Endothelial cell (in vitro differentiated cells): ENCODE results near the gene MYOCOS. TPM values are rescaled to one million over a fixed set of nuclear protein-coding genes. Genes with fewer than 3 reads are reported as not detected.
A peak's percentile ranks its signal among the peaks of the same experiment; 100 is the strongest.

ENCODE experiments used
- DNase-seq: peaks from one replicate; pipeline ENCODE4 v3.0.0; 2021; ENCODE audit warnings: low spot score
- H3K27ac Mint-ChIP-seq: one replicate; pipeline ENCODE4 v1.8.0; 2021; ENCODE audit warnings: mixed read lengths, inconsistent platforms; ENCODE audit not compliant: unreplicated experiment
- H3K27me3 Mint-ChIP-seq: one replicate; pipeline ENCODE4 v1.8.0; 2021; ENCODE audit warnings: mild to moderate bottlenecking, moderate library complexity, mixed read lengths, inconsistent platforms; ENCODE audit not compliant: unreplicated experiment
- H3K36me3 Mint-ChIP-seq: one replicate; pipeline ENCODE4 v1.8.0; 2021; ENCODE audit warnings: mild to moderate bottlenecking, low read depth, mixed read lengths, inconsistent platforms; ENCODE audit not compliant: unreplicated experiment
- H3K4me1 Mint-ChIP-seq: one replicate; pipeline ENCODE4 v1.8.0; 2021; ENCODE audit warnings: mild to moderate bottlenecking, mixed read lengths, inconsistent platforms; ENCODE audit not compliant: unreplicated experiment
- H3K4me3 Mint-ChIP-seq: one replicate; pipeline ENCODE4 v1.8.0; 2021; ENCODE audit warnings: mild to moderate bottlenecking, mixed read lengths, inconsistent platforms; ENCODE audit not compliant: unreplicated experiment
- H3K9me3 Mint-ChIP-seq: one replicate; pipeline ENCODE4 v1.8.0; 2021; ENCODE audit warnings: mixed read lengths, inconsistent platforms; ENCODE audit not compliant: unreplicated experiment
- total RNA-seq: library from RNA; stranded (reverse); fragmentation: NEBNext Ultra II Directional; extraction: Animal tissue kit (Norgen Biotek cat#: 25700); gene quantifications from one replicate; pipeline ENCODE4 v1.2.1, GENCODE V29; 2021; ENCODE audit not compliant: unreplicated experiment
- TF ChIP-seq, protein P1 (sequence below): fragments of 200-600 bp; sonication (generic); IDR thresholded peaks from one replicate; pipeline ENCODE4 v1.5.0; 2021; ENCODE audit warnings: antibody characterized with exemption; ENCODE audit not compliant: unreplicated experiment

MYOCOS gene
- total RNA-seq, 1 donor from 2014 or later: not detected

GRCh38 chr1:171652234-171652822 is 30.3 kb downstream of the MYOCOS start, which contains the start of gene MYOC:
MYOC (minus strand) TSS chr1:171652688; CDS start chr1:171652611, 77 bp downstream.
- H3K27me3 Mint-ChIP-seq: peaks cover 1% of the 10 kb centered on the region
- no peak for DNase-seq
- peaks cover 26% of the 10 kb centered on the region for H3K4me1 Mint-ChIP-seq
- TF ChIP-seq, protein P1, sequence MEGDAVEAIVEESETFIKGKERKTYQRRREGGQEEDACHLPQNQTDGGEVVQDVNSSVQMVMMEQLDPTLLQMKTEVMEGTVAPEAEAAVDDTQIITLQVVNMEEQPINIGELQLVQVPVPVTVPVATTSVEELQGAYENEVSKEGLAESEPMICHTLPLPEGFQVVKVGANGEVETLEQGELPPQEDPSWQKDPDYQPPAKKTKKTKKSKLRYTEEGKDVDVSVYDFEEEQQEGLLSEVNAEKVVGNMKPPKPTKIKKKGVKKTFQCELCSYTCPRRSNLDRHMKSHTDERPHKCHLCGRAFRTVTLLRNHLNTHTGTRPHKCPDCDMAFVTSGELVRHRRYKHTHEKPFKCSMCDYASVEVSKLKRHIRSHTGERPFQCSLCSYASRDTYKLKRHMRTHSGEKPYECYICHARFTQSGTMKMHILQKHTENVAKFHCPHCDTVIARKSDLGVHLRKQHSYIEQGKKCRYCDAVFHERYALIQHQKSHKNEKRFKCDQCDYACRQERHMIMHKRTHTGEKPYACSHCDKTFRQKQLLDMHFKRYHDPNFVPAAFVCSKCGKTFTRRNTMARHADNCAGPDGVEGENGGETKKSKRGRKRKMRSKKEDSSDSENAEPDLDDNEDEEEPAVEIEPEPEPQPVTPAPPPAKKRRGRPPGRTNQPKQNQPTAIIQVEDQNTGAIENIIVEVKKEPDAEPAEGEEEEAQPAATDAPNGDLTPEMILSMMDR: no peak
- H3K4me3 Mint-ChIP-seq: no peak within 1 kb of the TSS
- no peak within 1 kb of the TSS for H3K27ac Mint-ChIP-seq
- no peaks in the 10 kb centered on the region for H3K36me3 Mint-ChIP-seq
- H3K9me3 Mint-ChIP-seq: no peaks in the 10 kb centered on the region

DNA sequence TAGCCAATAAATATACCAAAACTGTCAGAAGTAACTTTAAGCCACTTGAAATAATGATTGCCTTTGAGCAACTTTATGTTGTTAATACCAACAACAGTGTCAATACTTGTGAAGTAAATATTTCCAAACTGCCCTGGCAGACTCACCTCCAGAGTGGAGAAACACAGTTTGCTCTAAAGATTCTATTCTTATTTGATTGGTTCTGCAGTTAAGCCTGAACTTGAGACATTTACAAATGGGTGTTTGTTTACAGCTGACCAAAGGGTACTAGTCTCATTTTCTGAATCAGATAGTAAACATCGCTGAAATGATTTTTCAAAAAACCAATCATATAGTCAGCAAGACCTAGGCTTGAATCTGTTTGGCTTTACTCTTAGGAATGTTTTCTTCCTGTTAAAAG is 31.8 kb downstream of the MYOCOS start:
- H3K4me1 Mint-ChIP-seq: peaks cover 26% of the 10 kb centered on the region

DNA sequence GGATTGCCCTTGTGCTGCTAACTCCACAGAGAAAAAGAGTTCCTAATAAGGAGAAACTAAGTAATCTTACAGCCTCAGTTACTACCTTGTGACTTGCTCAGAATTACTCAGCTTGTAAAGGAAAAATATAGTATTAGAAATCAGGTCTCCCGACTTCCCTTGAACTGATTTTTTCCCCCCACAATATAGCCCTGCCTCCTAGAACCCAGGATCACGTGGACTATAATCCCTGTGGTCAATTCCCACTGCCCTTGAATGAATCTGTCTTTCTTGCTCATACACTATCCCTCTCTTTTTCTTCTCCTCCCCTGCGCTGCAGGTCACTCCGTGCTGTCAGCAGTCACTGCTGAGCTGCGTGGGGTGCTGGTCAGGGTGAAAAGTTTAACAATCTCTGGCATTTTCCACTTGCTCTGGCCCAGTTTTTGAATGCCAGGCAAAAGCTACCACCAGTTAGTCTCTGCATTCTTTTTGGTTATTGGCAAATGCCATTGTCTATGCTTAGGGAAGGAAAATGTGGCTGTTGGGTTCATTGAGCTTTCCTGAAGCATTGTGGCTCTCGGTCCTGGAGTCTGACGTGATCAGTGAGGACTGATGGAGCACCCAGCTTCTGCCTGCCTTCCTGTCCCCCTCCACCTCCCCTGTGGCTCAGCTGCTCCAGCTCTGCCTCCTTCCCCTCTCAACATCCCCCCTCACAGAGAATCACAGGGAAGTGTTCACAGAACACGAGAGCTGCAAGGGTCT is 32.3 kb downstream of the MYOCOS start:
- H3K27ac Mint-ChIP-seq: peak overlapping the region; percentile 91
- no peaks in the 10 kb centered on the region for H3K36me3 Mint-ChIP-seq
- H3K9me3 Mint-ChIP-seq: no peaks in the 10 kb centered on the region
- peaks cover 1% of the 10 kb centered on the region for H3K27me3 Mint-ChIP-seq
- H3K4me3 Mint-ChIP-seq: no peak overlapping the region
- DNase-seq: no peak
- H3K4me1 Mint-ChIP-seq: peaks cover 26% of the 10 kb centered on the region
- TF ChIP-seq, protein P1: no peak

More for the DNA sequence above, 31.8 kb downstream of the MYOCOS start:
- DNase-seq: no peak
- Mint-ChIP-seq H3K27me3 (peaks cover 1% of the 10 kb centered on the region), H3K36me3 (no peaks in the 10 kb centered on the region), H3K4me3 (no peak overlapping the region), H3K9me3 (no peaks in the 10 kb centered on the region), H3K27ac (no peak overlapping the region)
- TF ChIP-seq, protein P1: no peak

DNA sequence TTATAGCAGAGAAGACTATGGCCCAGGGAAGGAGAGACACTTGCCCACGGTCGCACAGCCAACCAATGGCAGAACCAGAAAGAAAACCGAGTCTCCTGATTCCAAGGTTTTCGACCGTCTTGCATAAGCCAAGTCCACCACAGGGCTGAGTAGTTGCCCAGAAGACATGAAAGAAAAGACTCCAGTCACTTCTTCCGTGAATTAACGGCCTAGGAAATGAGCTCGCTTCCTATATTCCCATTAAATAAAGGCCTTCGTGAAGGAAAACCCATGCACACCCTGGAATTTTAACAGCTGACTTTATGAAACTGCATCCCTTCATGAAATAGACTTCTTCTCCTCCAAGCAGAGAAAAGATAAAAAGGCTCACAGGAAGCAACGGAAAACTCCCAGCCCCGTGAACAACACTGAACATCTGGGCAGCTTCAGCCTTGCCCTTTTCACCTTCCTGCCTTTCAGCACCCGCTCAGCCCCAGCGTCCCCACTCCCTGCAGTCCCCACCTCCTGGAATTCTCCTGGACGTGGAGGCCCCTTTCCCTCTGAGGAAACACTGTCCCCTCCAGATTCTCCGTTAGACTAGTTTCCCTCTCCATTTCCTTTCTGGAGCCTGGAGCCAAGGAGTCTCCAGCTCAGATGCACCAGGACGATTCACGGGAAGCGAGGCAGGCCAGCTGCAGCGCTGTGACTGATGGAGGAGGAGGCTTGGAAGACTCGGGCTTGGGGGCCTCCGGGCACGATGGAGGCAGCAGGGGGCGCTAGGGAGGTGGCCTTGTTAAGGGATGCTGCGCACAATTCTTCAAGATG is 33.1 kb downstream of the MYOCOS start:
- TF ChIP-seq, protein P1: peak; percentile 77
- Mint-ChIP-seq H3K27me3 (peaks cover 1% of the 10 kb centered on the region), H3K36me3 (no peaks in the 10 kb centered on the region), H3K4me3 (peak overlapping the region; percentile 27), H3K27ac (peak overlapping the region; percentile 91), H3K9me3 (no peaks in the 10 kb centered on the region), H3K4me1 (peaks cover 26% of the 10 kb centered on the region)
- peak; percentile 82 for DNase-seq
